ENCODE data around the gene HS3ST5. TPM values are rescaled to one million over a fixed set of nuclear protein-coding genes. Genes with fewer than 3 reads are reported as not detected.

HS3ST5 gene
- total and polyA plus RNA-seq, 10 donors = not detected

GRCh38 chr6:114274836-114275235 is 68.0 kb downstream of the HS3ST5 start:
- Histone ChIP-seq H3K27ac (no peak overlapping the region), H3K36me3 (no peaks in the 10 kb centered on the region), H3K4me1 (no peaks in the 10 kb centered on the region), H3K4me3 (no peak overlapping the region), H3K9me3 (no peaks in the 10 kb centered on the region), H3K27me3 (replicated peaks in 1 of 7) (peaks cover 0 to 10% (median 0%) of the 10 kb centered on the region in 7 donors)
- no peak for TF ChIP-seq POLR2AphosphoS5 (IDR thresholded peaks at IDR 0.05)
- TF ChIP-seq, protein P1, sequence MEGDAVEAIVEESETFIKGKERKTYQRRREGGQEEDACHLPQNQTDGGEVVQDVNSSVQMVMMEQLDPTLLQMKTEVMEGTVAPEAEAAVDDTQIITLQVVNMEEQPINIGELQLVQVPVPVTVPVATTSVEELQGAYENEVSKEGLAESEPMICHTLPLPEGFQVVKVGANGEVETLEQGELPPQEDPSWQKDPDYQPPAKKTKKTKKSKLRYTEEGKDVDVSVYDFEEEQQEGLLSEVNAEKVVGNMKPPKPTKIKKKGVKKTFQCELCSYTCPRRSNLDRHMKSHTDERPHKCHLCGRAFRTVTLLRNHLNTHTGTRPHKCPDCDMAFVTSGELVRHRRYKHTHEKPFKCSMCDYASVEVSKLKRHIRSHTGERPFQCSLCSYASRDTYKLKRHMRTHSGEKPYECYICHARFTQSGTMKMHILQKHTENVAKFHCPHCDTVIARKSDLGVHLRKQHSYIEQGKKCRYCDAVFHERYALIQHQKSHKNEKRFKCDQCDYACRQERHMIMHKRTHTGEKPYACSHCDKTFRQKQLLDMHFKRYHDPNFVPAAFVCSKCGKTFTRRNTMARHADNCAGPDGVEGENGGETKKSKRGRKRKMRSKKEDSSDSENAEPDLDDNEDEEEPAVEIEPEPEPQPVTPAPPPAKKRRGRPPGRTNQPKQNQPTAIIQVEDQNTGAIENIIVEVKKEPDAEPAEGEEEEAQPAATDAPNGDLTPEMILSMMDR (IDR thresholded peaks at IDR 0.05 in 8 of 11, conservative IDR thresholded peaks at IDR 0.05 in 3 of 11) = no peak
- no peak for TF ChIP-seq POLR2A (IDR thresholded peaks at IDR 0.05)
- WGBS, 5 donors = 71 to 94% (median 79%) methylated on average over 2 of the region's 2 CpGs
- DNase-seq = no peak
- intact Hi-C loops (cut with DNase I; ENCODE audit: low total_unique reads) = no loop called here

GRCh38 chr6:114272582-114272981 is 70.2 kb downstream of the HS3ST5 start:
- WGBS, 5 donors = 53 to 72% (median 61%) methylated on average over 3 of the region's 3 CpGs
- H3K4me1 ChIP-seq = no peaks in the 10 kb centered on the region

GRCh38 chr6:114271405-114271804 is 71.4 kb downstream of the HS3ST5 start:
- intact Hi-C loops (cut with DNase I; ENCODE audit: low total_unique reads) = no loop called here
- Histone ChIP-seq H3K4me3 (no peak overlapping the region), H3K36me3 (no peaks in the 10 kb centered on the region), H3K4me1 (no peaks in the 10 kb centered on the region), H3K27ac (no peak overlapping the region), H3K9me3 (no peaks in the 10 kb centered on the region), H3K27me3 (replicated peaks in 1 of 7) (no peaks in the 10 kb centered on the region)
- TF ChIP-seq, protein P1 (IDR thresholded peaks at IDR 0.05 in 8 of 11, conservative IDR thresholded peaks at IDR 0.05 in 3 of 11) = no peak
- TF ChIP-seq POLR2AphosphoS5 (IDR thresholded peaks at IDR 0.05) = no peak
- TF ChIP-seq POLR2A (IDR thresholded peaks at IDR 0.05) = no peak
- no peak for DNase-seq

More at GRCh38 chr6:114272582-114272981, 70.2 kb downstream of the HS3ST5 start:
- H3K9me3 ChIP-seq = no peaks in the 10 kb centered on the region
- intact Hi-C loops (cut with DNase I; ENCODE audit: low total_unique reads) = no loop called here
- no peak overlapping the region for H3K27ac ChIP-seq
- TF ChIP-seq, protein P1 (IDR thresholded peaks at IDR 0.05 in 8 of 11, conservative IDR thresholded peaks at IDR 0.05 in 3 of 11) = no peak
- TF ChIP-seq POLR2A (IDR thresholded peaks at IDR 0.05) = no peak
- TF ChIP-seq POLR2AphosphoS5 (IDR thresholded peaks at IDR 0.05) = no peak
- peaks cover 0 to 2% (median 0%) of the 10 kb centered on the region in 7 donors for H3K27me3 ChIP-seq (replicated peaks in 1 of 7)
- no peak for DNase-seq
- no peak overlapping the region for H3K4me3 ChIP-seq
- H3K36me3 ChIP-seq = no peaks in the 10 kb centered on the region

GRCh38 chr6:114267897-114268296 is 74.9 kb downstream of the HS3ST5 start:
- WGBS, 5 donors = 80 to 89% (median 83%) methylated on average over 3 of the region's 3 CpGs
- Histone ChIP-seq H3K27ac (no peak overlapping the region), H3K4me3 (no peak overlapping the region), H3K9me3 (no peaks in the 10 kb centered on the region), H3K36me3 (no peaks in the 10 kb centered on the region), H3K27me3 (replicated peaks in 1 of 7) (no peaks in the 10 kb centered on the region), H3K4me1 (no peaks in the 10 kb centered on the region)
- intact Hi-C loops (cut with DNase I; ENCODE audit: low total_unique reads) = no loop called here
- TF ChIP-seq, protein P1 (IDR thresholded peaks at IDR 0.05 in 8 of 11, conservative IDR thresholded peaks at IDR 0.05 in 3 of 11) = no peak
- TF ChIP-seq POLR2A (IDR thresholded peaks at IDR 0.05) (no peak), POLR2AphosphoS5 (IDR thresholded peaks at IDR 0.05) (no peak)
- DNase-seq = no peak
